Ovary (tissue), 3 donors: ENCODE measurements around the gene ADNP.

Source experiments
- CTCF ChIP-seq, 3 donors: fragments of 450-650 bp in 2 of 3; fragments of 200-600 bp in 1 of 3; IDR thresholded peaks; one replicate each; pipeline versions ENCODE4 v1.5.1 to v1.8.0; 2016 to 2022; ENCODE audit warnings: antibody characterized with exemption in 3 of 3, mild to moderate bottlenecking in 1 of 3
- EP300 ChIP-seq: sonication (generic); formaldehyde crosslinking; IDR thresholded peaks from one replicate; pipeline ENCODE4 v1.6.1; 2017; ENCODE audit warnings: antibody characterized with exemption
- POLR2A ChIP-seq: fragments of 450-650 bp; IDR thresholded peaks from one replicate; pipeline ENCODE4 v1.6.1; 2017; ENCODE audit warnings: antibody characterized with exemption, mild to moderate bottlenecking, moderate library complexity
- donor health status: DM: no; HTN: no; CAD: no.

DNA sequence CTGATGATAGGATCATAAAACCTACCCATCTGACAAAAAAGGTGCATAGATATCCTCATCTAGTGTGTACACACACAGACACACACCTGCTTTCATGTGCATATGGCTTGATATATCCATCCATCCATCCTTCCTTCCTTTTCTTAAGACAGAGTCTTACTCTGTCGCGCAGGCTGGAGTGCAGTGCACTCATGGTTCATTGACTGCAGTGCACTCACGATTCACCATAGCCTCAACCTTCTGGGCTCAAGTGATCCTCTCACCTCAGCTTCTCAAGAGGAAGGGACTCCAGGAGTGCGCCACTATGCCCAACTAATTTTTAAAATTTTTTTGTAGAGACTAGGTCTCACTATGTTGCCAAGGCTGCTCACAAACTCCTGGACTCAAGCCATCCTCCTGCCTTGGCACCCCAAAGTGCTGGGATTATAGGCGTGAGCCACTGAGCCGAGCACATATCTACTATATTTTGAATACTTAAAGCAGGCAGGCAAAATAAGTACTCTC is 27.1 kb downstream of the ADNP start:
- TF ChIP-seq CTCF (IDR thresholded peaks at IDR 0.05) (no peak), POLR2A (no peak), EP300 (no peak)
